Effector memory CD4-positive, alpha-beta T cell (primary cell): ENCODE data around the gene AKR1C2.
"Not testable (repeated sequence)": the region's sequence is repeated elsewhere in the genome, so short reads cannot be mapped to it uniquely, and the experiment has no call there.

ENCODE experiments used
- DNase-seq, 3 donors: peaks; one replicate each; pipeline ENCODE4 v3.0.0-alpha.2; 2020
- H3K27ac ChIP-seq: 2 replicates; pipeline ENCODE4 v1.7.0; 2013; ENCODE audit warnings: mild to moderate bottlenecking, low read length, moderate library complexity; ENCODE audit not compliant: insufficient read depth, poor library complexity, severe bottlenecking
- H3K27me3 ChIP-seq: replicated peaks from 2 replicates; pipeline ENCODE4 v1.7.0; 2013; ENCODE audit warnings: mild to moderate bottlenecking, low read length; ENCODE audit not compliant: insufficient read depth, control insufficient read depth, poor library complexity, severe bottlenecking
- H3K36me3 ChIP-seq: 2 replicates; pipeline ENCODE4 v1.7.0; 2013; ENCODE audit warnings: mild to moderate bottlenecking, low read length, moderate library complexity; ENCODE audit not compliant: control insufficient read depth, insufficient read depth
- H3K4me1 ChIP-seq: 2 replicates; pipeline ENCODE4 v1.7.0; 2013; ENCODE audit warnings: low read length, mild to moderate bottlenecking; ENCODE audit not compliant: control insufficient read depth, insufficient read depth, poor library complexity, severe bottlenecking
- H3K4me3 ChIP-seq: 2 replicates; pipeline ENCODE4 v1.7.0; 2013; ENCODE audit warnings: low read length, low read depth, mild to moderate bottlenecking; ENCODE audit not compliant: insufficient read depth, poor library complexity, severe bottlenecking
- H3K9me3 ChIP-seq: 2 replicates; pipeline ENCODE4 v1.7.0; 2013; ENCODE audit warnings: mild to moderate bottlenecking, low read length, moderate library complexity; ENCODE audit not compliant: control insufficient read depth
- total RNA-seq, 3 donors: gene quantifications; one replicate each; lab custom pipeline; 2026; lab: John Stamatoyannopoulos, UW

The AKR1C2 gene
- 0.19 to 2.4 (median 1.0) reads per million in 3 donors for total RNA-seq

- not testable (repeated sequence) for H3K4me3 ChIP-seq, H3K36me3 ChIP-seq, H3K4me1 ChIP-seq, H3K27ac ChIP-seq, H3K9me3 ChIP-seq, DNase-seq, H3K27me3 ChIP-seq
Measured at GRCh38 chr10:5003127-5004029, at the start of gene AKR1C2. TSS of gene AKR1C2 (minus strand) at chr10:5003857. CDS start at chr10:5003835, 22 bp downstream.

- H3K27me3 ChIP-seq: not testable (repeated sequence)
Measured at GRCh38 chr10:5052951-5053500, 49.4 kb upstream of the AKR1C2 start.

DNA sequence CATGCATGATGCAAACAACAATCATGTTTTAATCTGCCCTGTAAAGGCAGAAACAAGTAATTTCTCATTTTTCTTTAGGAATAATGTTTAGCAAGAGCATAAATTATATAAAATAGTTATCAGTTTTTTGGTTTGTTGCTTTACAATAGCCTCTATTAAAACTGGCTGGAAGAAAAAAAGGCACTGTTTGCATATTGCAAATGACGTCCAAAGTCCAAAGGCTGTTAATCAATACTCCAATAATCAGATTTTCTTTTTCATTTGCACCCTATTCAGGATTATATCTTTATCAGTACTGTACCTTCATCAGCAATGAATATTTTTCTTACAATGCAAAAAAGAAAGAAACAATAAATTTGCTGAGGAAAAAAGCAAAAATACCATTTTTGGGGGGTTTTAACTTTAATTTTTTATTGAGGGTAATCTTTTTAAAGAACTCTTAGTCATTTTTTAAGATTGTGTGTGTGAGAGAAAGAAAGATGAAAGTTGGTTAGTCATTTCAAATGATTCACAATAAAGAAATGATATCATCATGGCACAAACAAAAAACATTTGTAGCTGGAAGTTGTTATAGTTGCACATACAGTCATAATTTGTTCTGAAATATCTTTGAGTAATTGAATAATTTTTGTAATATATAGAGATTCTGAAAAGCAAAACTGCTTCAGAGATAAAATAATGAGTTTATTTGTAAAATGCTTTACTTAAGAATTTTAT is 44.4 kb upstream of the AKR1C2 start:
- Histone ChIP-seq H3K27ac (no peak overlapping the region), H3K4me3 (no peak overlapping the region), H3K27me3 (no peaks in the 10 kb centered on the region), H3K36me3 (no peaks in the 10 kb centered on the region), H3K9me3 (no peaks in the 10 kb centered on the region), H3K4me1 (no peaks in the 10 kb centered on the region)
- no peak for DNase-seq

More at GRCh38 chr10:5052951-5053500, 49.4 kb upstream of the AKR1C2 start:
- H3K4me1 ChIP-seq, H3K27ac ChIP-seq, H3K36me3 ChIP-seq, H3K4me3 ChIP-seq, DNase-seq, H3K9me3 ChIP-seq: not testable (repeated sequence)

- H3K4me1 ChIP-seq, DNase-seq, H3K27me3 ChIP-seq, H3K4me3 ChIP-seq, H3K27ac ChIP-seq, H3K36me3 ChIP-seq, H3K9me3 ChIP-seq: not testable (repeated sequence)
Measured at GRCh38 chr10:5047055-5047454, 43.4 kb upstream of the AKR1C2 start.

DNA sequence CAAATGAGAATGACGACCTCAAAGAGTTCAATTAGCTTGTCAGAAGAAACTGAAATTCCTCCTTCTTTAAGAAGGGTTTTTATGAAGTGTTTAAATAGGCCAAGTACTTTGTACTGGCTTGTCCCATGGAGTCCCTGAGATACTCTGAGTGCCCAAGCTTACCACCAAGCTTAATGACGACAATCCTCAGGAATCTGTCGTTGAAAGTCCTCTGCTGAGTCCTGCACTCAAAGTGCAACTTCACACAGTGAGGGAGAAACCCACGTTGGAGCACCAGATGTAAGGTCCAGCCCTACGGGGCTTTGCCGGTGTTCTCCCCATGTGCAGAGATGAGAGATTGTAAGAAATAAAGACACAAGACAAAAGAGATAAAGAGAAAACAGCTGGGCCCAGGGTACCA is 42.8 kb upstream of the AKR1C2 start:
- Histone ChIP-seq H3K27me3 (no peaks in the 10 kb centered on the region), H3K4me3 (no peak overlapping the region), H3K9me3 (no peaks in the 10 kb centered on the region), H3K27ac (no peak overlapping the region), H3K36me3 (no peaks in the 10 kb centered on the region), H3K4me1 (no peaks in the 10 kb centered on the region)
- no peak for DNase-seq

DNA sequence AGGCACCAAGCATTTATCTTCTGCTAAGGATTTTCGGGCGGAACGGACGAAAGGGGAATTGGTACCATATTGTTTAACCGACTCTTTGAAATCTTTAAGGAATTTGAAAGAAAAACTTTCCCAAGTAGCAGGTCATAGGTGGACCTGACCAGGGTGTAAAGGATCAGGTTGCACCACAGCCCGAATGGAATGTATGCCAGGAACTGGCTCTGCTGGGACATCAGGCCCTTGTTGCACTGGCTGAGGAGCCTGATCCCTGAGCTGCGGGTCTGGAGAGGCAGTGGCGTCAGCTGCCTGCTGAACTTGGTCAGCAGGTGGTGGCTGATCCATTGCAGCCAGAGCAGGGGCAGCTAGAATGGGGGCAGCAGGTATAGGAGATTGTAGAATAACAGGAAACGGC is 41.4 kb upstream of the AKR1C2 start:
- H3K27ac ChIP-seq: no peak overlapping the region
- no peaks in the 10 kb centered on the region for H3K36me3 ChIP-seq
- H3K27me3 ChIP-seq: no peaks in the 10 kb centered on the region
- no peak overlapping the region for H3K4me3 ChIP-seq
- no peaks in the 10 kb centered on the region for H3K9me3 ChIP-seq
- DNase-seq: no peak
- no peaks in the 10 kb centered on the region for H3K4me1 ChIP-seq

- Histone ChIP-seq H3K27ac (no peak overlapping the region), H3K4me3 (no peak overlapping the region), H3K4me1 (no peaks in the 10 kb centered on the region), H3K9me3 (no peaks in the 10 kb centered on the region), H3K27me3 (no peaks in the 10 kb centered on the region), H3K36me3 (no peaks in the 10 kb centered on the region)
- DNase-seq: no peak
Measured at GRCh38 chr10:5043716-5044115, 40.1 kb upstream of the AKR1C2 start.

- DNase-seq: no peak
- H3K4me1 ChIP-seq: no peaks in the 10 kb centered on the region
- H3K9me3 ChIP-seq: no peaks in the 10 kb centered on the region
- no peaks in the 10 kb centered on the region for H3K27me3 ChIP-seq
- no peak overlapping the region for H3K27ac ChIP-seq
- no peak overlapping the region for H3K4me3 ChIP-seq
- no peaks in the 10 kb centered on the region for H3K36me3 ChIP-seq
Measured at GRCh38 chr10:5042922-5043321, 39.3 kb upstream of the AKR1C2 start.

- Histone ChIP-seq H3K27ac (no peak overlapping the region), H3K4me3 (no peak overlapping the region), H3K4me1 (no peaks in the 10 kb centered on the region), H3K27me3 (no peaks in the 10 kb centered on the region), H3K36me3 (no peaks in the 10 kb centered on the region), H3K9me3 (no peaks in the 10 kb centered on the region)
- DNase-seq: no peak
Measured at GRCh38 chr10:5041471-5042023, 37.9 kb upstream of the AKR1C2 start.
